NOMO-1 (cell line): ENCODE results near the gene NOD2.

Source experiments
- DNase-seq, 2 experiments: peaks; one replicate each; lab custom pipeline; 2025; ENCODE audit not compliant: unreplicated experiment in 2 of 2; lab: John Stamatoyannopoulos, UW

The NOD2 gene

GRCh38 chr16:50690177-50690576 is 3.2 kb upstream of the NOD2 start:
- no peak for DNase-seq

GRCh38 chr16:50692644-50692998 is 785 bp upstream of the NOD2 start:
- no peak for DNase-seq

GRCh38 chr16:50694206-50694605 is 800 bp downstream of the NOD2 start:
- no peak for DNase-seq

GRCh38 chr16:50695017-50696000 is 1.9 kb downstream of the NOD2 start:
- peak; percentile 65 to 73 for DNase-seq

GRCh38 chr16:50696126-50696525 is 2.7 kb downstream of the NOD2 start:
- no peak for DNase-seq

- peak; percentile 41 to 71 for DNase-seq
These were observed 3.4 kb downstream of the NOD2 start for GRCh38 chr16:50696575-50697420.

GRCh38 chr16:50697421-50697715 is 4.0 kb downstream of the NOD2 start:
- no peak for DNase-seq

- no peak for DNase-seq
These were observed 4.7 kb downstream of the NOD2 start for GRCh38 chr16:50697881-50698767.

- DNase-seq: peak in 1 of 2 experiments; percentile 12
These were observed 6.1 kb downstream of the NOD2 start for GRCh38 chr16:50699326-50700159.

GRCh38 chr16:50702725-50703124 is 9.3 kb downstream of the NOD2 start:
- peak; percentile 32 to 56 for DNase-seq

- no peak for DNase-seq
These were observed 10.8 kb downstream of the NOD2 start for GRCh38 chr16:50704245-50704644.

GRCh38 chr16:50705436-50706110 is 12.2 kb downstream of the NOD2 start:
- no peak for DNase-seq

- no peak for DNase-seq
These were observed 12.8 kb downstream of the NOD2 start for GRCh38 chr16:50706250-50706649.

- no peak for DNase-seq
These were observed 15.1 kb downstream of the NOD2 start for GRCh38 chr16:50708373-50709060.

GRCh38 chr16:50709061-50709684 is 15.8 kb downstream of the NOD2 start:
- DNase-seq: peak; percentile 63 to 69

- DNase-seq: no peak
These were observed 16.6 kb downstream of the NOD2 start for GRCh38 chr16:50709980-50710379.

GRCh38 chr16:50711040-50711439 is 17.6 kb downstream of the NOD2 start:
- DNase-seq: no peak

- DNase-seq: no peak
These were observed 18.6 kb downstream of the NOD2 start for GRCh38 chr16:50711862-50712559.
